Keratinocyte (primary cell): ENCODE results near the gene SDCCAG8. TPM values are rescaled to one million over a fixed set of nuclear protein-coding genes. Genes with fewer than 3 reads are reported as not detected.

ENCODE experiments used
- DNase-seq: peaks from one replicate; pipeline ENCODE4 v3.0.0-alpha.2; 2011; ENCODE audit warnings: low read depth, missing footprints, low spot score
- FAIRE-seq: peaks from 2 replicates; lab custom pipeline; 2011; peaks lifted over from hg19 to GRCh38; lab: Jason Lieb, UNC
- H2AFZ ChIP-seq: 2 replicates; pipeline ENCODE4 v1.6.0; 2012; ENCODE audit warnings: low read length, control low read depth, inconsistent platforms; ENCODE audit not compliant: control insufficient read depth
- H3K27ac ChIP-seq: 2 replicates; pipeline ENCODE4 v1.5.1; 2011; ENCODE audit warnings: low read length; ENCODE audit not compliant: control insufficient read depth, insufficient read depth
- H3K27me3 ChIP-seq: 3 replicates; pipeline ENCODE4 v1.6.0; 2011; ENCODE audit warnings: low read length; ENCODE audit not compliant: control insufficient read depth, insufficient read depth; ENCODE audit errors: extremely low read depth
- H3K36me3 ChIP-seq, 2 experiments: 2 replicates in 1 of 2; 3 replicates in 1 of 2; pipeline ENCODE4 v1.5.1; 2011; ENCODE audit warnings: low read length in 2 of 2, mild to moderate bottlenecking in 1 of 2; ENCODE audit not compliant: control insufficient read depth in 2 of 2, insufficient read depth in 2 of 2; ENCODE audit errors: extremely low read depth in 1 of 2
- H3K4me1 ChIP-seq: 3 replicates; pipeline ENCODE4 v1.5.1; 2011; ENCODE audit warnings: low read length; ENCODE audit not compliant: control insufficient read depth, insufficient read depth; ENCODE audit errors: extremely low read depth
- H3K4me2 ChIP-seq: 3 replicates; pipeline ENCODE4 v1.6.0; 2011; ENCODE audit warnings: low read depth, low read length; ENCODE audit not compliant: control insufficient read depth, insufficient read depth; ENCODE audit errors: extremely low read depth
- H3K4me3 ChIP-seq, 3 experiments: fragments of 200-600 bp in 1 of 3; sonication (generic) in 1 of 3; 2 replicates in 2 of 3; 3 replicates in 1 of 3; pipeline ENCODE4 v1.5.1; 2011 to 2016; ENCODE audit warnings: low read length in 3 of 3, mild to moderate bottlenecking in 3 of 3, control low read depth in 2 of 3, inconsistent platforms in 1 of 3, low read depth in 1 of 3, mixed read lengths in 1 of 3, mixed run types in 1 of 3, moderate library complexity in 1 of 3; ENCODE audit not compliant: control insufficient read depth in 2 of 3, insufficient read depth in 2 of 3; ENCODE audit errors: extremely low read depth in 1 of 3
- H3K79me2 ChIP-seq: 2 replicates; pipeline ENCODE4 v1.6.0; 2012; ENCODE audit warnings: low read length; ENCODE audit not compliant: control insufficient read depth, insufficient read depth
- H3K9ac ChIP-seq: 3 replicates; pipeline ENCODE4 v1.6.0; 2011; ENCODE audit warnings: low read length; ENCODE audit not compliant: control insufficient read depth, insufficient read depth; ENCODE audit errors: extremely low read depth
- H3K9me1 ChIP-seq: 3 replicates; pipeline ENCODE4 v1.6.0; 2011; ENCODE audit warnings: low read length; ENCODE audit not compliant: control insufficient read depth, insufficient read depth; ENCODE audit errors: extremely low read depth
- H3K9me3 ChIP-seq: 2 replicates; pipeline ENCODE4 v1.5.1; 2012; ENCODE audit warnings: low read depth, low read length; ENCODE audit not compliant: control insufficient read depth
- H4K20me1 ChIP-seq: 3 replicates; pipeline ENCODE4 v1.6.0; 2011; ENCODE audit warnings: low read length; ENCODE audit not compliant: control insufficient read depth, insufficient read depth; ENCODE audit errors: extremely low read depth
- CTCF ChIP-seq, 3 experiments: IDR thresholded peaks in 1 of 3; conservative IDR thresholded peaks in 1 of 3; optimal IDR thresholded peaks in 1 of 3; 2 replicates in 2 of 3; 3 replicates in 1 of 3; pipeline versions ENCODE3 to v1.5.1; 2011; ENCODE audit warnings: low read length in 3 of 3, mild to moderate bottlenecking in 3 of 3, moderate library complexity in 2 of 3, control low read depth in 1 of 3, inconsistent platforms in 1 of 3; ENCODE audit not compliant: insufficient read depth in 2 of 3; ENCODE audit errors: extremely low read depth in 1 of 3
- EZH2 ChIP-seq: IDR thresholded peaks from one replicate; pipeline ENCODE4 v1.6.1; 2012; ENCODE audit warnings: inconsistent platforms, mild to moderate bottlenecking, low read length, moderate library complexity
- dilution Hi-C: fragments of 300-500 bp; cut with MboI; formaldehyde crosslinking; loops from one replicate; pipeline ENCODE4 v1.7.0; 2020; ENCODE audit warnings: low sequenced_read_pairs; ENCODE audit not compliant: extremely low pct_ligation_motif_present
- polyA plus RNA-seq, 5 experiments: library from polyadenylated mRNA; depleted of rRNA in 3 of 5; stranded (reverse) in 3 of 5; stranded (forward) in 1 of 5; unstranded in 1 of 5; fragments of >200 nt; gene quantifications; 1 replicate in 1 of 5; 2 replicates in 3 of 5; 3 replicates in 1 of 5; pipeline versions ENCODE4 v1.2.1 to v1.2.3, GENCODE V29; 2011 to 2012; ENCODE audit warnings: missing spikeins in 2 of 5, low read depth in 1 of 5, low replicate concordance in 1 of 5

Gene SDCCAG8
- polyA plus RNA-seq, 1 donor (not counting 4 experiments of a cell fraction or from before 2014, with no cell fraction given): 61.6 TPM

DNA sequence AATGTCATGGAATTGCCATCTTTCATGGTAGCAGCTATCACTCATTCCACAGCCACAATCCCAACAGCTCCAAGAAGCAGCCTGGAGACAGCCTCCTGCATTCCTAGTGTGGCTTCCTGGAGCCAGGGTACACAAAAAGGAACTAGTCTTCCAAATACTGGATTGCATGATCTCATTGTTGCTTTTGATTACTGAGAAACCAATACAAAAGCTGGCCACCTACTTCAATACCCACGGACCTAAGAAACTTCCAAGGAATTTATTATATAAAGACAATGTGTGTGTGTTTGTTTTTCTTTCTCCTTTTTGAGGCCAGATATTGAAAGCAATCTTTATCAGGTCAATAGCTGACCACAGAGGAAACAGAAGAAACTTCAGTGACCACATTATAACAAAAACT is 26.3 kb upstream of the SDCCAG8 start:
- DNase-seq (no peak), FAIRE-seq (no peak)
- Histone ChIP-seq H3K27ac (no peak overlapping the region), H3K36me3 (peaks cover 0 to 3% of the 10 kb centered on the region in 2 experiments), H2AFZ (no peak overlapping the region), H3K9ac (no peak overlapping the region), H3K79me2 (peaks cover 69% of the 10 kb centered on the region), H3K4me1 (no peaks in the 10 kb centered on the region), H4K20me1 (peaks cover 2% of the 10 kb centered on the region), H3K4me3 (no peak overlapping the region), H3K27me3 (no peaks in the 10 kb centered on the region), H3K9me3 (peaks cover 7% of the 10 kb centered on the region), H3K4me2 (no peak overlapping the region), H3K9me1 (no peaks in the 10 kb centered on the region)
- no peak for TF ChIP-seq EZH2
- no peak for TF ChIP-seq CTCF (optimal IDR thresholded peaks at IDR 0.05 in 1 of 3, IDR thresholded peaks at IDR 0.05 in 1 of 3, conservative IDR thresholded peaks at IDR 0.05 in 1 of 3; ENCODE audit: extremely low read depth in 1 of 3, insufficient read depth in 2 of 3, low read length in 3 of 3)
- dilution Hi-C loops: no loop called here

DNA sequence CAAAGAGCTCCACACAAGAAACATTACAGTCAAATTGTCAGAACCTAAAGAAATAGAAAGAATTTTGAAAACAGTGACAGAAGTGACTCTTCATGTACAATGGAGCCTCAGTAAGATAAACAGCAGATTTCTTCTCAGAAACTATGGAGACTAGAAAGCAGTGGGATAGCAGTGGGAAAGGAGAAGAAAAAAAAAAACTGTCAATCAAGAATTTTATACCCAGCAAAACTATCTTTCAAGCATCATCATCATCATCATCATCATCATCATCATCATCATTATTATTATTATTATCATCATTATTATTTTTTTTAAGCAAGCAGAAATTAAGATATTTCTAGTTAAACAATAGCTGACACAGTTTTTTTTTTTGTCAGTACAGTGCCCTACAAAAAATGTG is 24.9 kb upstream of the SDCCAG8 start:
- DNase-seq (no peak), FAIRE-seq (no peak)
- Histone ChIP-seq H3K9me3 (peaks cover 7% of the 10 kb centered on the region), H3K36me3 (peaks cover 0 to 3% of the 10 kb centered on the region in 2 experiments), H2AFZ (no peak overlapping the region), H3K79me2 (peaks cover 78% of the 10 kb centered on the region), H3K4me3 (no peak overlapping the region), H3K27ac (no peak overlapping the region), H3K4me1 (no peaks in the 10 kb centered on the region), H3K4me2 (no peak overlapping the region), H4K20me1 (peaks cover 2% of the 10 kb centered on the region), H3K27me3 (no peaks in the 10 kb centered on the region), H3K9me1 (no peaks in the 10 kb centered on the region), H3K9ac (no peak overlapping the region)
- no peak for TF ChIP-seq CTCF (optimal IDR thresholded peaks at IDR 0.05 in 1 of 3, IDR thresholded peaks at IDR 0.05 in 1 of 3, conservative IDR thresholded peaks at IDR 0.05 in 1 of 3; ENCODE audit: extremely low read depth in 1 of 3, insufficient read depth in 2 of 3, low read length in 3 of 3)
- TF ChIP-seq EZH2: no peak
- dilution Hi-C loops: no loop called here
